RPMI8226 (cell line): Measurements from ENCODE around the gene C5orf15.

Experiments used
- DNase-seq: peaks from one replicate; pipeline ENCODE4 v3.0.0-alpha.2; 2015

C5orf15 gene

DNA sequence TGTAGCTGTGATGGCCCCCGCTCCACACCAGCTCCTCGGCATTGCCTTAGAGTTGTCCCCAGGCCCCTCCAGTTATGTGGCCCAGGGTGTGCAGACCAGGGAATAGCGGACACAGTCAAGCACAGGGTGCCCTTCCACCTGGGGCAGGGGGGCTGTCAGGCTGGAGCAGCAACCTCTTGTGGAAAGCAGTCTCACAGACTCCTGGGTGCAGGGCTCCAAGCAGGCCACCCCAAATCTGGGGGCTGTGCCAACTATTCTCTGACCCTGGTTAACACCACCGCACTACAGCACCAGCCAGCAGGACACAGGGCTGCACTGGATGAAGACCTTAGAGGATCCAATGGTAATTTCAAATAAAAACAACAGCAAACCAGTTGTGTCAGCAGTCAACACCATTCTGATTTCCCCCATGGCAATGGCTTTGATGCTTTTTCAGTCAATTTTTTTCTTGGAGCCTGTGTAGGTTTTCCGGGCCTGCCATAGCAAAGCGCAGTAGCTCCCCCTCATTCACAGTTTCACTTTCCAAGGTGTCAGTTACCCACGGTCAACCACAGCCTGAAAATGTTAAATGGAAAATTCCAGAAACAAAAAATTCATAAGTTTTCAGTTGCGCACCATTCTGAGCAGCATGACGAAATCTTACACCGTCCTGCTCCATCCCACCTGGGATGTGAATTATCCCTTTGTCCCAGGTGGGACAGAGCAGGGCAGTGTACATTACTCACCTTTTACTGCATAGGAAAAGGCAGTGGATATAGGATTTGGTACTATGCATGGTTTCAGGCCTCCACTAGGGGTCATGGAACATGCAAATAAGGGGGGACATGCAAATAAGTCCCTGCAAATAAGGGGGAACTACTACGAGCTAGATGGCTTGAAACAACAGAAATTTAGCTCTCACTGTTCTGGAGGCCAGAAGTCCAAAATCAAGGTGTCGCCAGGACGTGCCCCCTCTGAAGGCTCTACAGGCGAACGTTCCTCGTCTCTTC is 49.0 kb downstream of the C5orf15 start:
- no peak for DNase-seq

GRCh38 chr5:133918731-133919130 is 49.7 kb downstream of the C5orf15 start:
- no peak for DNase-seq

DNA sequence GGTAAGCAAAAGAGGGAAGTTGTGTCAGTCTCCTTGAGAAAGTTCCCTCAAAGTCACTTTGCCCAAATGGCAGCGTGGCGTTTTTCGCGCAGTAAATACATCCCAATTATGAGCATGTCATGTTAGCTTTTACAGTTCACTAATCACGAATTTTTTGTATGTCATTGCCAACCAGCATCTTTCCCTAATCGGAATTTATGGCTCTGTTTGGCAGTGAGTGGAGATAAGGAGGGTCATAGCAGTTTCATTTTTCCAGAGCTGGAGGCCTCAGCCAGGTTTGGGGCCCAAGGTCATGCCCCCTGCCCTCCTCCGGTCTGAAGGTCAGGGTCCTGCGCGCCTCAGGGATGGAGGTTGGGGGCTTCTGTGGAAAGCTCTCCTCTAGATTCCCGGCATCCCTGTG is 50.1 kb downstream of the C5orf15 start:
- DNase-seq = no peak

DNA sequence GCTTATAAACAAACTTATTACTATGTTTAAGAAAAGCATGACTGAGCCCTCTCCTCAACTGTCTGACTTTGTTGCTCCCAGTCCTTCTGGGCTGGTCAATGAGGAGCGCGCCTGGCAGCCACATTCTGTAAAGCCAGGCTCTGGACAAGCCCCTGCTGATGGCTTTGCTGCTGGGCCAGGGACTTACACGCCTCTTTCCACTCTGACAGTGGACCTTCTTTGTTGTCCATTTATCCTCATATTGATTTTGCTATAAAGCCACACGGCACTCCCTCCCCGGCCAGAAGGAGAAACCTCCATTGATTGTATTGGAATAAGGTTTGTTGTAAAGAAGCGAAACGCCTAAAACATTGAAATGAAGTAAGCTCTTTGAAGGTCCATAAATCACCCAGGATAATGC is 50.6 kb downstream of the C5orf15 start:
- no peak for DNase-seq

DNA sequence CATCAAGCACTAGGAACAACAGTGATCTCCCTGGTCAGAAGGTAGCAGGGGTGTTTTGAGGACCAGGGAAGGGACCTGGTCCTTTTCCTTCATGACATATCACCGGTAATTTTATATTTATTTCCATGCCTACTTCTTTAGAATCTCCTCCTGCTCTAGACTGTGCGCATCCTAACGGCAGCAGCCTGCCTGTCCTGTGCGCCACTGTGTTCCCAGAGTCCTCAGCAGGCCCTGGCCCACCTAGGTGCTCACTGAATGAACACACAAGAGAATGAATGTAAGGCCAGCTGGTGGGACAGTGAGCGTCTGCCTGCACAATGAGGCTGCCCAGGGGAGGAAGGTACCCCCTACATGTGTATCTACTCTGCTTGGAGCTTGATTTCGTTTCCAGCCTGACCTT is 51.5 kb downstream of the C5orf15 start:
- DNase-seq = no peak

- DNase-seq = no peak
These were observed 51.9 kb downstream of the C5orf15 start for GRCh38 chr5:133916479-133916878.

GRCh38 chr5:133914434-133914833 is 54.0 kb downstream of the C5orf15 start:
- no peak for DNase-seq

DNA sequence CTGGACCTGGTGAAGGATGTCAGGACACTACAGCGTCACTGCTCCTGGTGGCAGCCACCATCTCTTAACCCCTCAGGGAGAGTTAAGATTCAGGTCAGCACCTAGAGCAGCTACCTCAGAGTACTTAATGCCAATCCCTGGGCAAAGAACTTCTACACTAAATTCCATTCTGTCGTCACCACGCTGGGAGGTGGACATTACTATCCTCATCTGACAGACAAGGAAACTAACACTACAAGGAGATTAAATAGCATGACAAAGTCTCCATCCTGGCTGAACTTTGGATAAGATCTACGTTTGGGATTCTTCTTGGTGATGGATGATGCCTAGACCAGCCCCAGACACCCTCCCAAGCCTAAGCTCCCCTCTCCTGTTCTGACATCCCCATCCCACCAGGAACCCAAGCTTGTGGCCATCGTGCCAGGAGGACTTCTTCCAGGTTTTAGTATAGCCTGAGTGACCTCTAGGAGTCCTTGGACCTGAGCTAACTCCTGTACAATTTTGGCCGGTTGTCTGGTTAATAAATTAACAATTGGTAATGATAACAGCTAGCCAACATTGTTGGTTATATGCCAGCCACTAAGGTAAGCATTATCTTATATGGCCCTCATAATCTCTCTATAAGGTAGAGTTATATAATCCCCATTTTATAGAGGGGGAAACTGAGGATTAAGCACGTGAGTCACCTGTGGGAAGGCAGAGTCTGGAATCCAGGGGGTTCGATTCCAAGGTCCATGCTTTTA is 54.8 kb downstream of the C5orf15 start:
- DNase-seq = no peak

GRCh38 chr5:133912951-133913350 is 55.5 kb downstream of the C5orf15 start:
- no peak for DNase-seq

DNA sequence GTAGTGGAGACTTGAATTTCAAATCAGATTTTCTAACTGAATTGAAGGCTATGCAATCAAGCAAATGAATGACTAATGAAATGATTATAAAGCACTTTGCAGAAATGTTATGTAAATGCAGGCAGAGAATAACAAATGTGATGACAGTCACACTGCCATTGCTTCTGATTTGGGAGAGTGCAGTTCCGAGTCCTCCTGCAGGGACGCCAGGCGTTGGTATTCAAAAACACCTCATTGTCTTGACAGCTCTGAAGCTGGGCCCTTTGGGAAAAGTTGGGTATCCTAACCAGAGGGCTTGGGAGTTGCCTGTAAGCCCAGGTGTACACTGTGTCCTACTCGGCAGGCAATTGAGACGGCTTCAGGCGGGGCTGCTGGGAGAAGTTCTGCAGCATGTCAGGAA is 57.9 kb downstream of the C5orf15 start:
- no peak for DNase-seq

DNA sequence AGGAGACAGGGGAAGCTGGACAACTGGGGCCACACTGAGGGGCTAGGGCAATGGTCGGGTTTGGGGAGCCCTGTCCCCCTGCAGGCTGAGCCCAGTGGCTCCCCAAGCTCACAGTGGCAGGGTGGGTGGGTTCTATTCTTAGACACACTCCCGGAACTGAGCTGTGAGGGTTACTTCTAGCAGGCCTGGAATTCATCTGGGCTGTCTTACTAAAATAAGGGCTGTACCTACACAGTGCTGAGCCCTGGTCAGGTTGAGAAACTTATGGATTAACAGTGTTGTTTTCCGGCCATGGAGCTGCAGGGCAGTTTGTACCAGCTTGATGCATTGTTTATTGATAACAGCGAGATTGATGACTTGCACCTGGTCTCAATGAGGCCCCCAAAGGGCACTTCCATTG is 58.8 kb downstream of the C5orf15 start:
- no peak for DNase-seq

DNA sequence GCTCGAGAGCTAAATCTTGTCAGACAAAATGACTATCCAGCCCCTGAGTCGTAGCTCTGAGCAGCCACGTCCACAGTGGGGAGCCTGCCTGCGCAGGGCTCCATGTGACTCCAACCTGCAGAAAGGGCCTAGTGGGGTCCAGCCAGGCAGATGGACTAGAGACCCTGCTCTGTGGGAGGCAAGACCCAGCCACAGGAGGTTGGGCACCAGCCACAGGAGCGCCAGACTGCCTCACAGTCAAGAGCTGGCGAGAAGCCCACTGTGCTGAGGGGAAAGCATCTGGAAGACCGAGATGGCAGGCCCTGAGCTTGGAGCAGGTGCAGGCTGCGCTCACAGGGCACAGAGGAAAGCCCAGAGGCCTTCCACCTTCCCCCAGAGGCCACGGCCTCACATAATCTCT is 61.4 kb downstream of the C5orf15 start:
- DNase-seq = peak; percentile 90

DNA sequence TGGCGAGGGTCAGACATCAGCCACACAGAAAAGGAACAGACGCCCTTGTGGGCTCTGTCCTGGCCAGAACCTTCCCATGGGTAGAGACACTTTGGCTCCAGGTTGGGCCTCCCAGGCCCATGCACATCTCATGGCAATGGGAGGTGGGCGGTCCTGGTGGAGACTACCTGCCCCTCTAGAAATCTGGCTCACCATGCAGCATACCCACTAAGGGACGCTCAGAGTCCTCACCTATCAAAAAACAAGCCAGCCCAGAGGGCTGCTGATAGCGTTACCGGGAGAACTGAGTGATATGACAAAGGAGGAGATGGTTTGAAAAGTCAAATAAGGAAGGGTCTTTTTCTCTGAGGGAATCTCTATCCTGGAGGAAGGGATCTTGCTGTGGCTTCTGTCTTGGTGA is 62.1 kb downstream of the C5orf15 start:
- no peak for DNase-seq
